ENCODE results near the gene GPR137. TPM values are rescaled to one million over a fixed set of nuclear protein-coding genes. Genes with fewer than 3 reads are reported as not detected.

The GPR137 gene
- total and polyA plus RNA-seq, 10 of the 15 experiments (the other 5 are each of a cell fraction or from before 2014, with no cell fraction given) = 0.37 to 29.2 (median 13.8) TPM

- POLR2A ChIA-PET = interaction anchor here (2.1 kb wide), 1 partner anchor 10 kb away, joined by 6 read pairs; no protein-coding TSS in a partner anchor
- in situ Hi-C loops (cut with MboI) (no loop called here), intact Hi-C loops (cut with micrococcal nuclease; ENCODE audit: unreplicated experiment) (no loop called here)
- Histone ChIP-seq H4K20me1 (ENCODE audit: control insufficient read depth, insufficient read depth) (no peaks in the 10 kb centered on the region), H3K4me1 (ENCODE audit: control insufficient read depth, insufficient read depth, low read length) (peaks cover 4% of the 10 kb centered on the region; the same call in 1 of the 2 replicates), H3K27ac (ENCODE audit: control insufficient read depth, insufficient read depth) (no peak overlapping the region), H3K27me3 (replicated peaks in 1 of 2; ENCODE audit: control insufficient read depth in 2 of 2, insufficient read depth in 2 of 2, low read length in 1 of 2) (no peaks in the 10 kb centered on the region), H3K9ac (ENCODE audit: control insufficient read depth, insufficient read depth, low read length) (no peak overlapping the region), H3K36me3 (ENCODE audit: control insufficient read depth in 2 of 2, insufficient read depth in 2 of 2, low read length in 1 of 2) (peaks cover 0 to 2% of the 10 kb centered on the region in 2 experiments; a peak in 2 of 4 replicates), H3K4me3 (no peak overlapping the region), H3K79me2 (ENCODE audit: control insufficient read depth, insufficient read depth, low read length) (peaks cover 22% of the 10 kb centered on the region), H2AFZ (ENCODE audit: control insufficient read depth, low read depth, low read length) (no peak overlapping the region), H3K4me2 (ENCODE audit: control insufficient read depth, insufficient read depth) (no peak overlapping the region), H3K9me3 (replicated peaks; ENCODE audit: control insufficient read depth, insufficient read depth, low read length) (no peaks in the 10 kb centered on the region)
- no peak for ATAC-seq
- no peak for DNase-seq (ENCODE audit: low read depth, low spot score)
- SMC1A ChIA-PET (ENCODE audit: uncharacterized antibody, unreplicated experiment) = interaction anchor here (1.5 kb wide), 1 partner anchor 10 kb away, joined by 4 read pairs; no protein-coding TSS in a partner anchor
- no peak for FAIRE-seq
- CTCF ChIA-PET = interaction anchor here (0.6 to 3.6 kb wide), 3 partner anchors 10 to 33 kb away, joined by 3 to 18 read pairs (median 3); no protein-coding TSS in a partner anchor
- BruUV-seq (replicated peaks) = no TSS peak
- RAD21 ChIA-PET (ENCODE audit: unreplicated experiment) = no interaction called here
- 88% methylated on average over 5 of the region's 5 CpGs for WGBS (ENCODE audit: insufficient coverage, insufficient replicate concordance, low lambda C conversion rate, missing lambda C conversion rate)
- TF ChIP-seq SUPT20H (IDR thresholded peaks at IDR 0.05; ENCODE audit: borderline replicate concordance, control insufficient read depth, low read depth, low read length) (no peak), FOS (IDR thresholded peaks at IDR 0.05; ENCODE audit: borderline replicate concordance, extremely low read depth, insufficient read length) (no peak), SREBF1 (IDR thresholded peaks at IDR 0.05; ENCODE audit: low read length) (no peak), SIN3A (IDR thresholded peaks at IDR 0.05; ENCODE audit: low read depth, low read length) (no peak), TAF1 (IDR thresholded peaks at IDR 0.05; ENCODE audit: borderline replicate concordance, low read depth, low read length) (no peak), SUZ12 (IDR thresholded peaks at IDR 0.05; ENCODE audit: unreplicated experiment) (no peak), WRNIP1 (IDR thresholded peaks at IDR 0.05; ENCODE audit: borderline replicate concordance, low read depth, low read length) (no peak), NFXL1 (IDR thresholded peaks at IDR 0.05; ENCODE audit: borderline replicate concordance) (no peak), FOXM1 (IDR thresholded peaks at IDR 0.05; ENCODE audit: low read depth, low read length) (no peak), ZSCAN29 (IDR thresholded peaks at IDR 0.05) (no peak), RELA (IDR thresholded peaks at IDR 0.05; ENCODE audit: borderline replicate concordance, partially characterized antibody) (no peak), NFYB (IDR thresholded peaks at IDR 0.05; ENCODE audit: insufficient read depth, low read depth, low read length) (no peak), HCFC1 (IDR thresholded peaks at IDR 0.05; ENCODE audit: low read length) (no peak), IRF5 (IDR thresholded peaks at IDR 0.05; ENCODE audit: borderline replicate concordance) (no peak), ZZZ3 (IDR thresholded peaks at IDR 0.05; ENCODE audit: control insufficient read depth, insufficient read length, low read depth) (no peak)
Observed at GRCh38 chr11:64321533-64321932, 35.9 kb downstream of the GPR137 start.
